ENCODE results near the gene TSBP1. TPM values are rescaled to one million over a fixed set of nuclear protein-coding genes. Genes with fewer than 3 reads are reported as not detected.

The TSBP1 gene
- total and polyA plus RNA-seq, 2 experiments from 2014 or later, result not detected

GRCh38 chr6:32355018-32355417 is 16.7 kb downstream of the TSBP1 start:
- WGBS (ENCODE audit: low lambda C conversion rate, missing lambda C conversion rate), result 56% methylated on average over 1 of the region's 1 CpG
- Histone ChIP-seq H3K27ac (no peak overlapping the region), H3K36me3 (replicated peaks; ENCODE audit: insufficient read depth, low read depth) (no peaks in the 10 kb centered on the region), H3K9me2 (replicated peaks; ENCODE audit: insufficient read depth) (no peaks in the 10 kb centered on the region), H3K27me3 (no peaks in the 10 kb centered on the region), H3K4me3 (no peak overlapping the region), H3K9me3 (ENCODE audit: low read depth) (peaks cover 4% of the 10 kb centered on the region), H3K79me2 (no peaks in the 10 kb centered on the region), H3K4me2 (no peak overlapping the region), H3K4me1 (ENCODE audit: insufficient read depth) (no peaks in the 10 kb centered on the region), H2AFZ (no peak overlapping the region), H4K20me1 (ENCODE audit: insufficient read depth, poor library complexity, severe bottlenecking) (no peaks in the 10 kb centered on the region)
- TF ChIP-seq EZH2 (IDR thresholded peaks at IDR 0.05; ENCODE audit: borderline replicate concordance) (no peak), CTCF (IDR thresholded peaks at IDR 0.05; ENCODE audit: poor library complexity) (no peak)
- DNase-seq (ENCODE audit: low spot score), result no peak

- Histone ChIP-seq H3K4me1 (ENCODE audit: insufficient read depth) (no peaks in the 10 kb centered on the region), H3K36me3 (replicated peaks; ENCODE audit: insufficient read depth, low read depth) (no peaks in the 10 kb centered on the region), H3K9me3 (ENCODE audit: low read depth) (peaks cover 4% of the 10 kb centered on the region), H3K9me2 (replicated peaks; ENCODE audit: insufficient read depth) (no peaks in the 10 kb centered on the region), H3K79me2 (no peaks in the 10 kb centered on the region), H2AFZ (no peak overlapping the region), H3K27me3 (no peaks in the 10 kb centered on the region), H4K20me1 (ENCODE audit: insufficient read depth, poor library complexity, severe bottlenecking) (no peaks in the 10 kb centered on the region), H3K4me2 (no peak overlapping the region), H3K4me3 (no peak overlapping the region), H3K27ac (no peak overlapping the region)
- TF ChIP-seq EZH2phosphoT487 (IDR thresholded peaks at IDR 0.05; ENCODE audit: low read depth, severe bottlenecking, unreplicated experiment) (no peak), EZH2 (IDR thresholded peaks at IDR 0.05; ENCODE audit: borderline replicate concordance) (no peak), CTCF (IDR thresholded peaks at IDR 0.05; ENCODE audit: poor library complexity) (no peak)
- no peak for DNase-seq (ENCODE audit: low spot score)
- WGBS (ENCODE audit: low lambda C conversion rate, missing lambda C conversion rate), result 82% methylated on average over 2 of the region's 2 CpGs
Measured at GRCh38 chr6:32353348-32353747, 18.4 kb downstream of the TSBP1 start.

- H3K27me3 ChIP-seq, result no peaks in the 10 kb centered on the region
- no peak overlapping the region for H3K4me2 ChIP-seq
- no peak overlapping the region for H2AFZ ChIP-seq
- H3K79me2 ChIP-seq, result no peaks in the 10 kb centered on the region
- TF ChIP-seq EZH2 (IDR thresholded peaks at IDR 0.05; ENCODE audit: borderline replicate concordance) (no peak), EZH2phosphoT487 (IDR thresholded peaks at IDR 0.05; ENCODE audit: low read depth, severe bottlenecking, unreplicated experiment) (no peak), CTCF (IDR thresholded peaks at IDR 0.05; ENCODE audit: poor library complexity) (no peak)
- 80% methylated on average over 2 of the region's 2 CpGs for WGBS (ENCODE audit: low lambda C conversion rate, missing lambda C conversion rate)
- H3K9me3 ChIP-seq (ENCODE audit: low read depth), result no peaks in the 10 kb centered on the region
- H3K27ac ChIP-seq, result no peak overlapping the region
- no peaks in the 10 kb centered on the region for H4K20me1 ChIP-seq (ENCODE audit: insufficient read depth, poor library complexity, severe bottlenecking)
- no peak overlapping the region for H3K4me3 ChIP-seq
- no peaks in the 10 kb centered on the region for H3K9me2 ChIP-seq (replicated peaks; ENCODE audit: insufficient read depth)
- H3K36me3 ChIP-seq (replicated peaks; ENCODE audit: insufficient read depth, low read depth), result no peaks in the 10 kb centered on the region
- no peaks in the 10 kb centered on the region for H3K4me1 ChIP-seq (ENCODE audit: insufficient read depth)
- DNase-seq (ENCODE audit: low spot score), result no peak
Measured at GRCh38 chr6:32340242-32340641, 31.5 kb downstream of the TSBP1 start.
